K562 (cell line): ENCODE results near the gene ACSL6. TPM values are rescaled to one million over a fixed set of nuclear protein-coding genes. Genes with fewer than 3 reads are reported as not detected.

ENCODE experiments used
- ATAC-seq: fragments of 200-7000 bp; cut with Tn5 transposase; 3 replicates; pipeline ENCODE4 v1.9.1; 2020; ENCODE audit warnings: moderate library complexity
- BruUV-seq: library from RNA; stranded (reverse); fragments of 400-500 nt; replicated peaks from 2 replicates; lab custom pipeline; 2021; lab: Mats Ljungman, UMichigan
- CTCF ChIA-PET: fragments of 300-600 bp; formaldehyde crosslinking; extraction: SDS; loops from one replicate; lab custom pipeline; 2021; ENCODE audit warnings: low intra/inter-chr PET ratio; lab: Yijun Ruan, JAX
- POLR2A ChIA-PET: fragments of 300-600, 350-650 bp; sonication (Branson Sonifier 250); formaldehyde crosslinking; extraction: SDS; loops from one replicate; lab custom pipeline; 2021; ENCODE audit warnings: antibody characterized with exemption, inconsistent platforms; lab: Yijun Ruan, JAX
- DNase-seq, 4 experiments: peaks; one replicate each; pipeline versions ENCODE4 v3.0.0 to v3.0.0-alpha.2; 2011 to 2018; ENCODE audit warnings: low spot score in 3 of 4, mixed read lengths in 3 of 4; ENCODE audit errors: extremely low read depth in 1 of 4
- FAIRE-seq: peaks from 2 replicates; lab custom pipeline; 2011; peaks lifted over from hg19 to GRCh38; lab: Jason Lieb, UNC
- H2AFZ ChIP-seq: 2 replicates; pipeline ENCODE4 v1.6.0; 2011; ENCODE audit warnings: low read depth, low read length, control low read depth, inconsistent platforms
- H3K27ac ChIP-seq: fragments of 200-600 bp; 3 replicates; pipeline ENCODE4 v1.8.0; 2011; ENCODE audit warnings: low read depth, mild to moderate bottlenecking, control low read depth, inconsistent platforms, low read length, moderate library complexity, mixed read lengths; ENCODE audit errors: extremely low read depth
- H3K27me3 ChIP-seq, 2 experiments: fragments of 300-600 bp in 1 of 2; 2 replicates in 1 of 2; 3 replicates in 1 of 2; pipeline versions ENCODE4 v1.6.0 to v1.8.0; 2011; ENCODE audit warnings: inconsistent platforms in 2 of 2, low read length in 2 of 2, mild to moderate bottlenecking in 1 of 2, mixed read lengths in 1 of 2, moderate library complexity in 1 of 2; ENCODE audit not compliant: control insufficient read depth in 2 of 2, insufficient read depth in 2 of 2
- H3K36me3 ChIP-seq: fragments of 300-600 bp; 3 replicates; pipeline ENCODE4 v1.8.0; 2011; ENCODE audit warnings: mild to moderate bottlenecking, low read length, inconsistent platforms; ENCODE audit not compliant: control insufficient read depth, insufficient read depth
- H3K4me1 ChIP-seq, 2 experiments: fragments of 200-600 bp in 1 of 2; replicated peaks in 1 of 2; 2 replicates in 1 of 2; 3 replicates in 1 of 2; pipeline versions ENCODE4 v1.5.1 to v1.8.0; 2011; ENCODE audit warnings: inconsistent platforms in 2 of 2, low read length in 2 of 2, mild to moderate bottlenecking in 1 of 2, mixed read lengths in 1 of 2, moderate library complexity in 1 of 2; ENCODE audit not compliant: control insufficient read depth in 2 of 2, insufficient read depth in 2 of 2
- H3K4me2 ChIP-seq: 2 replicates; pipeline ENCODE4 v1.6.1; 2011; ENCODE audit warnings: low read length, control low read depth, inconsistent platforms, mixed read lengths; ENCODE audit not compliant: insufficient read depth
- H3K4me3 ChIP-seq: fragments of 200-600 bp; sonication (generic), shearing (Covaris generic); 2 replicates; pipeline ENCODE4 v1.5.1; 2016; ENCODE audit warnings: control low read depth, inconsistent platforms
- H3K79me2 ChIP-seq: fragments of 200-600 bp; 3 replicates; pipeline ENCODE4 v1.8.0; 2011; ENCODE audit warnings: low read length, inconsistent platforms; ENCODE audit not compliant: control insufficient read depth, insufficient read depth
- H3K9ac ChIP-seq, 2 experiments: 2 replicates each; pipeline versions ENCODE4 v1.6.0 to v1.6.1; 2011; ENCODE audit warnings: low read depth in 2 of 2, low read length in 2 of 2, control low read depth in 1 of 2, inconsistent platforms in 1 of 2, mild to moderate bottlenecking in 1 of 2, mixed read lengths in 1 of 2; ENCODE audit not compliant: insufficient read depth in 1 of 2
- H3K9me1 ChIP-seq: one replicate; pipeline ENCODE4 v1.6.0; 2011; ENCODE audit warnings: inconsistent platforms, mild to moderate bottlenecking, low read length, moderate library complexity; ENCODE audit not compliant: control insufficient read depth, insufficient read depth
- H3K9me3 ChIP-seq: replicated peaks from 2 replicates; pipeline ENCODE4 v1.5.1; 2011; ENCODE audit warnings: low read depth, low read length, inconsistent platforms; ENCODE audit not compliant: control insufficient read depth, insufficient read depth
- H4K20me1 ChIP-seq: replicated peaks from 2 replicates; pipeline ENCODE4 v1.6.1; 2011; ENCODE audit warnings: low read length, inconsistent platforms, mixed read lengths; ENCODE audit not compliant: control insufficient read depth, insufficient read depth
- BRF2 ChIP-seq: IDR thresholded peaks from 3 replicates; pipeline ENCODE4 v1.6.1; 2011; ENCODE audit warnings: borderline replicate concordance, mild to moderate bottlenecking; ENCODE audit not compliant: insufficient read length, insufficient read depth
- CTCF ChIP-seq, 3 experiments: IDR thresholded peaks in 2 of 3; conservative IDR thresholded peaks in 1 of 3; 2 replicates each; pipeline ENCODE4 v1.5.1; 2011 to 2012; ENCODE audit warnings: low read length in 3 of 3, mild to moderate bottlenecking in 3 of 3, control low read depth in 2 of 3, improper control_type of control experiment in 1 of 3, inconsistent platforms in 1 of 3, low read depth in 1 of 3, mixed read lengths in 1 of 3, moderate library complexity in 1 of 3; ENCODE audit not compliant: insufficient read depth in 2 of 3
- EHMT2 ChIP-seq: fragments of 450-650 bp; IDR thresholded peaks from 2 replicates; pipeline ENCODE4 v1.6.1; 2018; ENCODE audit warnings: antibody characterized with exemption
- LARP7 ChIP-seq: fragments of 450-650 bp; IDR thresholded peaks from 2 replicates; pipeline ENCODE4 v1.6.1; 2016
- MAZ ChIP-seq, 2 experiments: fragments of 450-650 bp in 1 of 2; sonication (generic) in 1 of 2; formaldehyde crosslinking; IDR thresholded peaks in 1 of 2; conservative IDR thresholded peaks in 1 of 2; 2 replicates each; pipeline versions ENCODE4 v1.4.0 to v1.5.0; 2020; ENCODE audit warnings: mild to moderate bottlenecking in 1 of 2, missing genetic modification reagents in 1 of 2
- MLLT1 ChIP-seq, 2 experiments: fragments of 450-650 bp; IDR thresholded peaks; 2 replicates each; pipeline ENCODE4 v1.6.1; 2016
- THRA ChIP-seq: fragments of 450-650 bp; IDR thresholded peaks from 2 replicates; pipeline ENCODE4 v1.6.1; 2017; ENCODE audit warnings: mild to moderate bottlenecking, moderate library complexity
- YBX1 ChIP-seq: fragments of 450-650 bp; IDR thresholded peaks from 2 replicates; pipeline ENCODE4 v1.7.1; 2016; ENCODE audit warnings: mild to moderate bottlenecking
- ZNF717 ChIP-seq: fragments of 250-450 bp; sonication (Bioruptor Pico); IDR thresholded peaks from 2 replicates; pipeline ENCODE4 v1.5.0; 2021
- WGBS: fragments of 100-300 bp; shearing (Covaris generic); methylation state at CpG from one replicate; pipeline ENCODE4 v1.1.6; 2016; ENCODE audit warnings: low coverage, mixed read lengths; ENCODE audit not compliant: insufficient coverage; ENCODE audit errors: missing lambda C conversion rate; 5-methylcytosine and 5-hydroxymethylcytosine counted together
- in situ Hi-C: fragments of 300-500 bp; cut with MboI; formaldehyde crosslinking; loops from 4 replicates; pipeline ENCODE4 v1.15.0; 2018; ENCODE audit warnings: inconsistent platforms, mixed read lengths
- intact Hi-C: fragments of 100-400 bp; cut with micrococcal nuclease; formaldehyde crosslinking; loops from 2 replicates; pipeline ENCODE4 v1.14.2; 2022
- polyA plus RNA-seq, 8 experiments: library from polyadenylated mRNA; depleted of rRNA in 4 of 8; stranded (reverse) in 5 of 8; unstranded in 3 of 8; fragments of >200 nt; fragmentation: Nextera tagmentation in 2 of 8; fragmentation: Illumina TruSeq in 1 of 8; extraction: Ambion mirVana in 2 of 8; extraction: Trizol in 1 of 8; gene quantifications; 2 replicates each; pipeline versions ENCODE4 v1.2.1 to v1.2.3, GENCODE V29; 2011 to 2014; ENCODE audit warnings: inconsistent platforms in 1 of 8, missing spikeins in 1 of 8
- total RNA-seq, 7 experiments: library from RNA; depleted of rRNA in 6 of 7; stranded (reverse); fragments of >200 nt in 6 of 7; fragmentation: Illumina TruSeq in 2 of 7; extraction: Trizol in 2 of 7; gene quantifications; 2 replicates each; pipeline versions ENCODE4 v1.2.1 to v1.2.3, GENCODE V29; 2011 to 2021; ENCODE audit warnings: low replicate concordance in 1 of 7

ACSL6 gene
- total and polyA plus RNA-seq, 9 of the 15 experiments (the other 6 are each of a cell fraction or from before 2014, with no cell fraction given), result 0.50 to 1.5 (median 0.69) TPM

GRCh38 chr5:131973089-131973712 is 38.3 kb downstream of the ACSL6 start:
- TF ChIP-seq MLLT1 (IDR thresholded peaks at IDR 0.05) (no peak), YBX1 (no peak), BRF2 (no peak), LARP7 (no peak), MAZ (CRISPR knock-in tag; conservative IDR thresholded peaks at IDR 0.05 in 1 of 2, IDR thresholded peaks at IDR 0.05 in 1 of 2) (no peak), CTCF (IDR thresholded peaks at IDR 0.05 in 2 of 3, conservative IDR thresholded peaks at IDR 0.05 in 1 of 3; ENCODE audit: insufficient read depth in 2 of 3, low read depth in 1 of 3, low read length in 3 of 3) (no peak), THRA (no peak), EHMT2 (no peak), ZNF717 (CRISPR knock-in tag) (no peak)
- no peak overlapping the region for H3K4me2 ChIP-seq
- ATAC-seq (no peak), FAIRE-seq (no peak), DNase-seq (no peak)
- no peaks in the 10 kb centered on the region for H4K20me1 ChIP-seq
- H3K79me2 ChIP-seq, result no peaks in the 10 kb centered on the region
- no TSS peak for BruUV-seq
- in situ Hi-C loops (no loop called here), intact Hi-C loops (no loop called here)
- H3K9me1 ChIP-seq, result no peaks in the 10 kb centered on the region
- no peak overlapping the region for H3K4me3 ChIP-seq
- no peaks in the 10 kb centered on the region for H3K27me3 ChIP-seq
- peaks cover 0 to 3% of the 10 kb centered on the region in 2 experiments; a peak in 1 of 5 replicates for H3K4me1 ChIP-seq
- no peak overlapping the region for H2AFZ ChIP-seq
- POLR2A ChIA-PET, result interaction anchor here (1.0 to 1.1 kb wide), 3 partner anchors 10 to 25 kb away, joined by 3 to 7 read pairs (median 3); no protein-coding TSS in a partner anchor
- H3K9ac ChIP-seq, result no peak overlapping the region
- WGBS, result 27% methylated on average over 9 of the region's 9 CpGs
- CTCF ChIA-PET, result no interaction called here
- H3K27ac ChIP-seq, result no peak overlapping the region
- no peaks in the 10 kb centered on the region for H3K36me3 ChIP-seq
- no peaks in the 10 kb centered on the region for H3K9me3 ChIP-seq
